Small intestine (tissue), 7 donors: ENCODE measurements around the gene NFIB. TPM values are rescaled to one million over a fixed set of nuclear protein-coding genes. Genes with fewer than 3 reads are reported as not detected.

ENCODE experiments used
- DNase-seq, 2 donors: peaks; one replicate each; pipeline versions ENCODE4 v3.0.0 to v3.0.0-alpha.2; 2013
- FAIRE-seq: peaks from 2 replicates; lab custom pipeline; 2012; peaks lifted over from hg19 to GRCh38; lab: Jason Lieb, UNC
- H3K27ac ChIP-seq, 3 donors: one replicate each; pipeline ENCODE4 v1.5.1; 2013; ENCODE audit warnings: low read length in 2 of 3, mild to moderate bottlenecking in 2 of 3, control low read depth in 1 of 3, inconsistent platforms in 1 of 3, low read depth in 1 of 3, moderate library complexity in 1 of 3
- H3K27me3 ChIP-seq, 3 donors: one replicate each; pipeline ENCODE4 v1.6.1; 2013; ENCODE audit warnings: low read length in 3 of 3, inconsistent platforms in 1 of 3; ENCODE audit not compliant: control insufficient read depth in 3 of 3, insufficient read depth in 3 of 3
- H3K36me3 ChIP-seq, 3 donors: one replicate each; pipeline ENCODE4 v1.6.1; 2013; ENCODE audit warnings: low read length in 3 of 3, inconsistent platforms in 1 of 3, low read depth in 1 of 3, mild to moderate bottlenecking in 1 of 3, moderate library complexity in 1 of 3; ENCODE audit not compliant: control insufficient read depth in 3 of 3, insufficient read depth in 2 of 3
- H3K4me1 ChIP-seq, 3 donors: one replicate each; pipeline ENCODE4 v1.6.1; 2013; ENCODE audit warnings: low read length in 2 of 3, inconsistent platforms in 1 of 3, low read depth in 1 of 3, mild to moderate bottlenecking in 1 of 3, moderate library complexity in 1 of 3; ENCODE audit not compliant: control insufficient read depth in 3 of 3, insufficient read depth in 2 of 3
- H3K4me3 ChIP-seq, 3 donors: one replicate each; pipeline ENCODE4 v1.5.1; 2013; ENCODE audit warnings: low read length in 3 of 3, control low read depth in 1 of 3, inconsistent platforms in 1 of 3, low read depth in 1 of 3, mild to moderate bottlenecking in 1 of 3, moderate library complexity in 1 of 3
- H3K9me3 ChIP-seq, 2 donors: one replicate each; pipeline ENCODE4 v1.6.1; 2013; ENCODE audit warnings: low read depth in 1 of 2, low read length in 1 of 2; ENCODE audit not compliant: control insufficient read depth in 2 of 2, insufficient read depth in 1 of 2
- WGBS, 3 donors: extraction: QIAGEN DNeasy Blood & Tissue Kit; methylation state at CpG; one replicate each; pipeline ENCODE4 v1.1.7; 2013; 5-methylcytosine and 5-hydroxymethylcytosine counted together
- polyA plus RNA-seq, 4 donors: library from polyadenylated mRNA; stranded (reverse) in 3 of 4; unstranded in 1 of 4; fragments of 200-250 nt in 3 of 4; fragments of 120-200 nt in 1 of 4; gene quantifications; one replicate each; pipeline versions ENCODE4 v1.2.1 to v1.2.3, GENCODE V29; 2013
- donor health status: healthy with polysubstance abuse.
- donor health status: control.
- donor health status: control.
- donor health status: Bipolar disorder and iron deficiency.
- donor health status: healthy.

The NFIB gene
- polyA plus RNA-seq, 4 donors: 5.1 to 15.9 (median 9.5) TPM

GRCh38 chr9:14211564-14211963 lies 102.4 kb downstream of the NFIB start:
- H3K27me3 ChIP-seq: no peaks in the 10 kb centered on the region
- H3K4me1 ChIP-seq: peaks cover 6 to 11% (median 8%) of the 10 kb centered on the region in 3 donors
- H3K4me3 ChIP-seq: no peak overlapping the region
- FAIRE-seq: no peak
- H3K27ac ChIP-seq: peak overlapping the region in 1 of 3 donors; percentile 58
- H3K36me3 ChIP-seq: no peaks in the 10 kb centered on the region
- H3K9me3 ChIP-seq: no peaks in the 10 kb centered on the region
- DNase-seq: no peak
- WGBS, 3 donors: 66 to 78% (median 68%) methylated on average over 6 of the region's 6 CpGs

- Histone ChIP-seq H3K27ac (no peak overlapping the region), H3K4me1 (peaks cover 6 to 11% (median 8%) of the 10 kb centered on the region in 3 donors), H3K27me3 (no peaks in the 10 kb centered on the region), H3K4me3 (no peak overlapping the region), H3K36me3 (no peaks in the 10 kb centered on the region), H3K9me3 (no peaks in the 10 kb centered on the region)
- DNase-seq: no peak
- FAIRE-seq: no peak
- 65 to 73% (median 70%) methylated on average over 3 of the region's 3 CpGs for WGBS, 3 donors
Measured at GRCh38 chr9:14210428-14210827, 103.5 kb downstream of the NFIB start.

- H3K27me3 ChIP-seq: no peaks in the 10 kb centered on the region
- H3K4me1 ChIP-seq: peaks cover 6 to 11% (median 8%) of the 10 kb centered on the region in 3 donors
- H3K27ac ChIP-seq: no peak overlapping the region
- no peaks in the 10 kb centered on the region for H3K36me3 ChIP-seq
- no peak overlapping the region for H3K4me3 ChIP-seq
- no peaks in the 10 kb centered on the region for H3K9me3 ChIP-seq
- WGBS, 3 donors: 69 to 86% (median 81%) methylated on average over 8 of the region's 8 CpGs
- DNase-seq (no peak), FAIRE-seq (no peak)
Measured at GRCh38 chr9:14209399-14210345, 104.3 kb downstream of the NFIB start.

GRCh38 chr9:14207352-14207995 lies 106.5 kb downstream of the NFIB start:
- Histone ChIP-seq H3K36me3 (no peaks in the 10 kb centered on the region), H3K9me3 (no peaks in the 10 kb centered on the region), H3K4me3 (no peak overlapping the region), H3K4me1 (peaks cover 4 to 6% (median 6%) of the 10 kb centered on the region in 3 donors), H3K27ac (peak overlapping the region in 1 of 3 donors; percentile 4), H3K27me3 (no peaks in the 10 kb centered on the region)
- DNase-seq (no peak), FAIRE-seq (no peak)
- 47 to 72% (median 48%) methylated on average over 6 of the region's 6 CpGs for WGBS, 3 donors

- DNase-seq (no peak), FAIRE-seq (no peak)
- Histone ChIP-seq H3K36me3 (no peaks in the 10 kb centered on the region), H3K27ac (no peak overlapping the region), H3K9me3 (no peaks in the 10 kb centered on the region), H3K4me3 (no peak overlapping the region), H3K27me3 (no peaks in the 10 kb centered on the region), H3K4me1 (peaks cover 0 to 6% (median 4%) of the 10 kb centered on the region in 3 donors)
- WGBS, 3 donors: 85 to 94% (median 85%) methylated on average over 1 of the region's 1 CpG
Measured at GRCh38 chr9:14205463-14205862, 108.5 kb downstream of the NFIB start.

GRCh38 chr9:14203356-14204056 lies 110.4 kb downstream of the NFIB start:
- H3K4me3 ChIP-seq: peak overlapping the region in 1 of 3 donors; percentile 14
- no peaks in the 10 kb centered on the region for H3K27me3 ChIP-seq
- no peaks in the 10 kb centered on the region for H3K36me3 ChIP-seq
- H3K27ac ChIP-seq: peak overlapping the region; percentile 36 to 86 (median 57)
- no peaks in the 10 kb centered on the region for H3K9me3 ChIP-seq
- FAIRE-seq (no peak), DNase-seq (peak; percentile 22 to 83)
- H3K4me1 ChIP-seq: peaks cover 0 to 5% (median 4%) of the 10 kb centered on the region in 3 donors
- 13 to 30% (median 20%) methylated on average over 12 of the region's 12 CpGs for WGBS, 3 donors

GRCh38 chr9:14198841-14199455 lies 115.0 kb downstream of the NFIB start:
- 52 to 62% (median 58%) methylated on average over 6 of the region's 6 CpGs for WGBS, 3 donors
- no peak for FAIRE-seq
- no peaks in the 10 kb centered on the region for H3K27me3 ChIP-seq
- no peaks in the 10 kb centered on the region for H3K9me3 ChIP-seq
- peak overlapping the region in 1 of 3 donors; percentile 26 for H3K27ac ChIP-seq
- no peaks in the 10 kb centered on the region for H3K36me3 ChIP-seq
- no peak for DNase-seq
- H3K4me1 ChIP-seq: peaks cover 0 to 3% (median 2%) of the 10 kb centered on the region in 3 donors
- no peak overlapping the region for H3K4me3 ChIP-seq
